T-helper 2 cell treated with Interferon-gamma antibody and Interleukin-4, amounts not matched to agents 5 μg/mL and 100 μg/mL, for 36 hours (primary cell): Measurements from ENCODE around the gene RGL1.

Experiments
- DNase-seq: peaks from one replicate; pipeline ENCODE4 v3.0.0; 2021; ENCODE audit warnings: low spot score
- H3K27ac Mint-ChIP-seq: one replicate; pipeline ENCODE4 v1.8.0; 2021; ENCODE audit warnings: mild to moderate bottlenecking, mixed read lengths
- H3K27me3 Mint-ChIP-seq: one replicate; pipeline ENCODE4 v1.8.0; 2021; ENCODE audit warnings: low read depth, mixed read lengths
- H3K36me3 Mint-ChIP-seq: one replicate; pipeline ENCODE4 v1.8.0; 2021; ENCODE audit warnings: low read depth, mixed read lengths
- H3K4me1 Mint-ChIP-seq: one replicate; pipeline ENCODE4 v1.8.0; 2021; ENCODE audit warnings: low read depth, mixed read lengths
- H3K4me3 Mint-ChIP-seq: one replicate; pipeline ENCODE4 v1.8.0; 2022; ENCODE audit warnings: mild to moderate bottlenecking, moderate library complexity, mixed read lengths
- H3K9me3 Mint-ChIP-seq: one replicate; pipeline ENCODE4 v1.8.0; 2021; ENCODE audit warnings: mixed read lengths

The RGL1 gene

DNA sequence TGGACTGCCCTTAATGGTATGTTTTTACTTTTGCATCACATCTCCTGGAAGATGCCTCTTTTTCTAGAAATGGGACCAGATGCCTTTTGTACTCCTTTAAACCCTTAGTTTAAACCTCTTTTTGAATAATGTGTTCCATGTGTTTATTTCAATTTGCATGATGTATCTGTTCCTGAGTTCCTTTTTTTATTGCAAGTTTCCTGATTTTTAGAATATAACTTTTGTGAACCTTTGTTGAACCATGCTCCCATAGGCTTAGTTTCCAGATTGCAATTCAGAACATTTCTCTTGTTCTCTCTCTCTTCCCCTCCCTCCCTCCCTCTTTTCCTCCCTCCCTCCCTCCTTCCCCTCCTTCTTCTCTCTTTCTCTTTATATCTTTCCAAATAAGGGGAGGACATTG is 81.9 kb downstream of the RGL1 start:
- no peaks in the 10 kb centered on the region for H3K9me3 Mint-ChIP-seq
- peaks cover 31% of the 10 kb centered on the region for H3K4me1 Mint-ChIP-seq
- DNase-seq = no peak
- H3K4me3 Mint-ChIP-seq = no peak overlapping the region
- H3K27ac Mint-ChIP-seq = no peak overlapping the region
- peaks cover 5% of the 10 kb centered on the region for H3K36me3 Mint-ChIP-seq
- no peaks in the 10 kb centered on the region for H3K27me3 Mint-ChIP-seq

DNA sequence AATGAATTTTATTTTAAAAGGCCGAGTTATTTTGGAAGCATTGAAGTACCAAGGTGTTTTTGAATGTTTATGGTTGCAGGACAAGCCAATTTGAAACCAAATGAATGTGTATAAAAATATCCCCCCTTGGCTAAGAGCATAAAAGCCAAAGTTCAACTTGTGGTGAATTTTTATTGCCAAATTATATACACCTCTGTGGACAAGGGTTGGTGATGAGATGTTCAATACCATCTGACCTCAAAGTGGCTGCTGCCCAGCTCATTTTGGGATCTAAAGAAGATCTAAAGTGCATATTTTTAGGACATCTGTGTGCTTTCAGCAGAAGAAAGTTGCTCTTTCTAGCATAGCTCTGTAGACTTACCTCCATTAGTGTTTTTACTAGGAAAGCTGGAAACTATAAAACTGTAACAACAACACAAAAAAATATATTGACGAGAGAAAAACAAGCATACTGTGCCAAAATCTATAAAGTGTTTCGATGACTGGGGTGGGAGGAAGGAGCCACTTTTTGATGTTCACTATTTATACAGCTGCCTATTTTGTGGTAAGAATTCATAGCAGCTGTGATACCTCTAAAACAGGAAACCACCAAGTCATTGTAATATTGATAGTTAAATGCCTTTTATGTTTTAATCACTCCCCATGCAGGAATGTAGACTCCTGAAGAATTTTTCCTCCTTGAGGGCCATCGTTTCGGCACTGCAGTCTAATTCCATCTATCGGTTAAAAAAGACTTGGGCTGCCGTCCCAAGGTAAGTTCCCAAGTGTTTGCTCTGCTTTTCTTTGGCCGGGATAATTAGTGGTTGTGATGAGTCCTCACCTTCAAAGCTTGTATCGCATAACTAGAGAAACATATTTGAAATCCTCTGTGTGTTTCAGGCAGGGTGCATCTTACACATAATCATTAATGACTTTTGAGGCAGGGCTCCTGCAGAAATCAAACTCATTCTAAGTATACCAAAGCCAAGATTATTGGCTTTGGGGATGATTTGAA is 83.2 kb downstream of the RGL1 start:
- H3K27me3 Mint-ChIP-seq = no peaks in the 10 kb centered on the region
- H3K4me3 Mint-ChIP-seq = peak overlapping the region; percentile 52
- H3K9me3 Mint-ChIP-seq = no peaks in the 10 kb centered on the region
- peak overlapping the region; percentile 47 for H3K27ac Mint-ChIP-seq
- peaks cover 31% of the 10 kb centered on the region for H3K4me1 Mint-ChIP-seq
- peaks cover 5% of the 10 kb centered on the region for H3K36me3 Mint-ChIP-seq
- no peak for DNase-seq

DNA sequence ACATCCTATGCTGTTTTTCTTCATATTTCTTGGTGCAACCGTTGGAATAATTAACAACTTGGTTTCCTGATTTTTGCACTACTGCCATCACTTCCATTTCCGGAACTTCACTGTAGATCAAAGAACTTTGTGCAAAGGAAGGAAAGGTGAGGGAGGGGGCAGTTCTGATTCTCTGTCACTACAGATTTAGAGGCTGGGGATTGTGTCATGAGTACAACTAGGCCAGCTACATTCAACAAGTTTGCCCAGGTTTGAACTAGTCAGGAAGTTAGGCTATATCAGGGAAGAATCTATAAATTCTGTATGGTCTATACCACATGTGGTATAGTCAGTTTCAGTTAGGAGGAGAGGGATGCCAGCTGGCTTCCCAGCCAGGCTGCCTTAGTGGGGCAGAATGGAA is 84.2 kb downstream of the RGL1 start:
- Mint-ChIP-seq H3K27ac (no peak overlapping the region), H3K9me3 (no peaks in the 10 kb centered on the region), H3K27me3 (no peaks in the 10 kb centered on the region), H3K4me1 (peaks cover 31% of the 10 kb centered on the region), H3K4me3 (peak overlapping the region; percentile 52), H3K36me3 (peaks cover 5% of the 10 kb centered on the region)
- no peak for DNase-seq

DNA sequence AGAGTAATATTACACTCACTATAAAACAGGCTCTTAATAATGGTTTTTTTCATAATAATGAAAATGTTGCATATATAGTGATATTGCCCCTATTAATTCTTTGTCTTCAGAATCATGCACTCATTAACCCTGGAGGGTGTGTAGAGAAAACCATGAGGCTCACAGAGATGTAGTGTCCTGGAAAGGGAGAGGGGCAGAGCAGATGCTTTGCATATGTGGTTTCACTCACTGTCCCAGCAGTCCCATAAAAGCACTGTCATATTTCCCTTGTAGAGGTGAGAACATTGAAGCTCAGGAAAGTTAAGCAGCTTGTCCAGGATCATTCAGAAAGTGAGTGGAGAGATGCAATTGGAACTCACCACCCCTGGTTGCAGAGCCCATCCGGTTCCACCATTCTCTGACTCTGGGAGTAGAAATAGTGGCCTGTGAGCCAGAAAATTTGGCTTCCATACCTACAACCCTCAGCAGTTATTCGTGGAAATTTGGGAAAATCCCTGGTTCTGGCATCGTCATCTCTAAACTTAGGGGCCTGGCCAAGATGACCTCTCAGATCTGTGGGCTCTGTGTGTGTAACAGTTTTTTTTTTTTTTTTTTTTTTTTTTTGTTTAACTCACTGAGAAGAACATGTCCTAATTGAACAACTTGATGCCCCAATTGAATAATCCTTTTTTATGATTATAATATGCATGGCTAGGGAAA is 86.4 kb downstream of the RGL1 start:
- Mint-ChIP-seq H3K36me3 (peaks cover 1% of the 10 kb centered on the region), H3K9me3 (no peaks in the 10 kb centered on the region), H3K4me1 (peaks cover 31% of the 10 kb centered on the region), H3K27me3 (no peaks in the 10 kb centered on the region), H3K4me3 (no peak overlapping the region), H3K27ac (no peak overlapping the region)
- no peak for DNase-seq

DNA sequence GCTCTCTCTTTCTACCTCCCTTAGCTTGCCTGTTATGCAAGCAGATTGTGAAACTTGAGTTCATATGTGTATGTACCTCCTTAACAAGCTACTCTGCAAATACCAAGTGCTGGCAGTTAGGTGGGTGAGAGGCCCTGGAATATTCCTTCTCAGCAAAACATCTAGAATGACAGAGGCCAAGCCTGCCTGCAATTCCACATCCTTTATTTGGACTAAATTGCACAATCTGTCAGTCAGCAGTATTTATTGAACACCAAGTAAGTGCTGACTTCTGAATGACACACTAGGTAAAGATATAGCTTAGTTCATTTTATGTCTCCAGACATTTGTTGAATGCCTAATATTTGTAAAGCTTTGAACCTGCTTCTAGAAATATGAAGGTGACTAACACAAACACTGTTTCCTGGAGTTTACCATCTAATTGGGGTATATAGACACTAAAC is 87.5 kb downstream of the RGL1 start:
- Mint-ChIP-seq H3K27ac (no peak overlapping the region), H3K4me3 (no peak overlapping the region), H3K36me3 (peaks cover 1% of the 10 kb centered on the region), H3K4me1 (peaks cover 34% of the 10 kb centered on the region), H3K9me3 (no peaks in the 10 kb centered on the region), H3K27me3 (no peaks in the 10 kb centered on the region)
- no peak for DNase-seq

DNA sequence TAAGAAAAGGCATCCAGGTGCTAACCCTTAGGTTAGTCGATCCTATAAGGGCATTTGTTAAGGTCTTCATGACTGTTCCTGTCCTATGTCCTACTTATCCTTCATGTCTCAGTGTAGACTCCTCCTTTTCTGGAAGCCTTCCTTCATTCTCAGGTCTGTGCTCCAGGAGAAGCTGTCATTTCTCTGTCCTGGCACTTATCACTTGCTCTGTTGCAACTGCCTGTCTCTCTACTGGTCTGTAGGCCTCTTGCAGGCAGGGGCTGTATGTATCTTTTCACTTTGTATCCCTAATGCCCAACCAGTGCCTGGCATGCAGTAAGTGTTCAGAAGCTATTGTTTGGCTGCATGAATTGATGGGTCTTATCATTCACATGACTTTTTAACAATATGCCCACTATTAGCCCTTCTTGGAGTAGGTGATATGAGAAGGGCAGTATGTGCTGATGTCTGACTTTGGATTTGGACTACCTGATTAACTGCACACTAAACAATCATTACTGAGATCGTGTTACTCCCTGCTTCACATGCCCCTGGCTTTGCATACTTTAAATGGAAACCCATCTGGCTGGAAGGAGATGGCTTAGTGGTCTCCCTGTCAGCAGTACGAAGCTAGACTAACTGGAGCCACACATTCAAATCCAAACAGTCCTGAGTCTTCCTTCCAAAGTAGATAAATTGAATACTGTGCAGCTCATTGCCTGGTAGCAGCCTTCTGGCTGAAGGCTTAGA is 88.8 kb downstream of the RGL1 start:
- peaks cover 21% of the 10 kb centered on the region for H3K4me1 Mint-ChIP-seq
- no peaks in the 10 kb centered on the region for H3K9me3 Mint-ChIP-seq
- no peak overlapping the region for H3K4me3 Mint-ChIP-seq
- DNase-seq = no peak
- H3K27me3 Mint-ChIP-seq = no peaks in the 10 kb centered on the region
- H3K36me3 Mint-ChIP-seq = peaks cover 1% of the 10 kb centered on the region
- H3K27ac Mint-ChIP-seq = no peak overlapping the region

DNA sequence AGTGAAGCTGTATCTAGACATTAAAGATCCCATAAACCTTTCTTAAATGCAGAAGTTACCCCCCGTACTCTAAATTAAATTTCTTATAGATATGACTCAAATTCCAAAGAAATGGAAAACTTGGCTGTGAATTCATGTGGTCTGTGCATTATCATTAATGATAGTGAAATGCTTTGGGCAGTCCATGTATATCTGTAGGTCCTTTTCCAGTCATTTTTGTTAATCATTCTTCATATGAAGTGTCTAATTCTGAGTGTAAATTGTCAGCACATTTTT is 89.3 kb downstream of the RGL1 start:
- H3K27ac Mint-ChIP-seq = no peak overlapping the region
- H3K4me1 Mint-ChIP-seq = peaks cover 16% of the 10 kb centered on the region
- no peaks in the 10 kb centered on the region for H3K27me3 Mint-ChIP-seq
- no peak overlapping the region for H3K4me3 Mint-ChIP-seq
- peaks cover 1% of the 10 kb centered on the region for H3K36me3 Mint-ChIP-seq
- H3K9me3 Mint-ChIP-seq = no peaks in the 10 kb centered on the region
- no peak for DNase-seq

DNA sequence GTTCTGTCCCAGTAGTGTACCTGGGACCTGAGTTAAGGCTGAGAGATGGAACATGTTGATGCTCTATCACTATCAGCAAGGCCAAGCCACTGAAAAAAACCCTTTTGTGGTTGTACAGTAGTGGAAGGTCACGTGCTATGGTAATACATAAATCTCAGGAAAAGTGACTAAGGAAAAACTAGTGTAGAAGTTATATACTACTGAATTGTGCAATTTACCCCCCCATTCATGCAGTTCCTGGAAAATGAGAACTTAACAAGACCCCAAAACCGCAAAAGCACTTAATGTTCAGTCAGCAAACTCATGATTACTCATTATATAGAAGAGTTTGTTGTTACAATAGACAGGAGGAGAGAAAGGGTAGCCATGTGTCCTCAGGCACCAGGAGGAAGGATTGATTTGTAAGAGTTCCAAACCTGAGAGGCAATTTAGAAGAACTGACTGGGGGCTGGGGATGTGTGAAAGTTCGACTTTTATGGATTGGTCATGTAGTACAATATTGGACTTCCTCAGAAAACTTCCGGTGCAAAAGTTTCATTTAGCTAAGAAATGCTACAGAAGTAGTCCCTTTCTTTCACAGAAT is 91.6 kb downstream of the RGL1 start:
- peaks cover 11% of the 10 kb centered on the region for H3K4me1 Mint-ChIP-seq
- H3K27me3 Mint-ChIP-seq = no peaks in the 10 kb centered on the region
- peaks cover 4% of the 10 kb centered on the region for H3K36me3 Mint-ChIP-seq
- DNase-seq = no peak
- no peaks in the 10 kb centered on the region for H3K9me3 Mint-ChIP-seq
- no peak overlapping the region for H3K4me3 Mint-ChIP-seq
- no peak overlapping the region for H3K27ac Mint-ChIP-seq

DNA sequence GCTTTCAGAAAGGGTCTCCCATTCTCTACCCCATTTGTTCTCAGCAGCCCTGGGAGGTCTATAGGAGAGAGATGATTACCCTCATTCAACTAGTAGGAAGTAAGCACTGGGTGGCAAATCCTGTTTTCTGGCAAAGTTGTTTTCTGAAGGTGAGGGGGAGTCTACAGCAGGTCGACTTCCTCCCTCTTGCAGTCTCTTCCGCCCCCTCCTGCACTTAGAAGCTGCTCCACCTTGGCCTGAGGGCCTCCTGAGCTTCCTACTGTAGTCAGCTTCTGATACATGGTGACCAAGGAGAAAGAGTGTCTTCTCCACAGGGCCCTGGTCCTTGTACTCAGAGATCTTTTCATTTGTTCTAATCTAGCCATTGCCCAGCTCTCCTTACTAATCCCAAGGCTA is 93.1 kb downstream of the RGL1 start:
- no peak overlapping the region for H3K27ac Mint-ChIP-seq
- peaks cover 13% of the 10 kb centered on the region for H3K4me1 Mint-ChIP-seq
- peaks cover 5% of the 10 kb centered on the region for H3K36me3 Mint-ChIP-seq
- H3K27me3 Mint-ChIP-seq = no peaks in the 10 kb centered on the region
- DNase-seq = no peak
- H3K4me3 Mint-ChIP-seq = no peak overlapping the region
- no peaks in the 10 kb centered on the region for H3K9me3 Mint-ChIP-seq

DNA sequence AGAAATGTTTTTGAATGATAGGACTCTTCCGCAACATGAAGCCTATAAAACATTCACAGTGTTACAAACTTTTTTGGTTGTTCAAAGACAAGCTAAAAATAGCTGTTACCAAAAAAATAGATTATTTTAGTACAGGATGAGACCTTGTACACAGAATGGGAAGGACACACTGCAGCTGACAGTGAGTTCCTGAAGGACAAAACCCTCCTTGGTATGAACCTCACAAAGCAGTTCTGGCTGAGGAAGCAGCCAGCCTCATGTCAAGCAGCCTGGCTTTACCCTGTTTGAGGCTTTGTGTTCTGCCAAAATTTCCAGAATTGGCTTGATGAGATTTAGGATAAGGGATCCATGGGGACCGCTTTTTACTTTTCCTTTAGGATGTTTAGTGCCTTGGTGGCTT is 93.7 kb downstream of the RGL1 start:
- H3K27me3 Mint-ChIP-seq = no peaks in the 10 kb centered on the region
- no peak overlapping the region for H3K4me3 Mint-ChIP-seq
- H3K27ac Mint-ChIP-seq = no peak overlapping the region
- H3K9me3 Mint-ChIP-seq = no peaks in the 10 kb centered on the region
- peaks cover 13% of the 10 kb centered on the region for H3K4me1 Mint-ChIP-seq
- peaks cover 5% of the 10 kb centered on the region for H3K36me3 Mint-ChIP-seq
- DNase-seq = no peak

DNA sequence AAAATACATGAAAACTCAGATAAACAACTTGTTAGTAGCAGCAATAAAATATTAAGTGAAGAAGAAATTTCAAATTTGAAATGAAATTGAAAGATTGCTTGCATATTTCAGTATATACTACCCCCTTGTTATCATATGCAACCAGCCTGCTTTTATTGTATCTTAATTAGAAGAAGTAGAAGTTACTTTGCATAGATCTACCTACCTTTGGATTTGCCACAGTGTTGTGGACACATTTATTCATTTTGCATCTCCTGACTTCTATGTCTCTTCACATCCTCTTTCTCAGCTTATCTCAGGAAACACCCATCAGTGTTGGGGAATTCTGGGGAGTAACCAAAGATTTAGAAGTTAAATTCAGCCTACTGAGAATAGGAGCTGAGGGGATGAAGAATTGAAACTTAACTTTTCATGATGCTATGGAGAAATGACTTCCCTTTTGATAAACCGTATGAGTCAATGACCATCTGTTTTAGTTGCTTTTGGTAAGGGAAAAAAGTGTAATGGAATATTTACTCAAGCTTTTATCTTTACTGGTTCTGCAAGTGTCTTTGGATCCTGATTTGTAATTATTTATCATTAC is 96.9 kb downstream of the RGL1 start:
- no peak overlapping the region for H3K27ac Mint-ChIP-seq

DNA sequence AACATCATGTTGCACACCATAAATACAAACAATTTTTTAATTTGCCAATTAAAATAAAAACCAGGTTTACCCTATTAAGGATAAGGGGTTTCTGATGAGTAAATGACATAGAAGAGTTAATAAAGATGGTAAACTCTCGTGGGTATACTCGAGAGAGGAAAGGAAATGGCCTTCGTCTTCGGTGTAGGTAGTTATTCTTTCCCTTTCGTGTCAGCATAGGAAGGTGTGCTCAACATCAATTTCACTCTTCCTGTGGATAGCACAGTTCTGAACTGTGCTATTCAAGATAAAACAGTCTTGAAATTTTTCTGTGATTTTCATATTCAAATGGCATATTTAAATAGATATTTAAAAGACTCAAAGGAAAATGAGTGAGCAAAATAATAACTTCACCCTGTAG is 98.2 kb downstream of the RGL1 start:
- Mint-ChIP-seq H3K27me3 (no peaks in the 10 kb centered on the region), H3K27ac (no peak overlapping the region), H3K36me3 (peaks cover 4% of the 10 kb centered on the region), H3K9me3 (no peaks in the 10 kb centered on the region), H3K4me1 (peaks cover 9% of the 10 kb centered on the region), H3K4me3 (no peak overlapping the region)
- no peak for DNase-seq

More for the DNA sequence above, 96.9 kb downstream of the RGL1 start:
- Mint-ChIP-seq H3K4me1 (peaks cover 12% of the 10 kb centered on the region), H3K36me3 (peaks cover 4% of the 10 kb centered on the region), H3K9me3 (no peaks in the 10 kb centered on the region), H3K27me3 (no peaks in the 10 kb centered on the region), H3K4me3 (no peak overlapping the region)
- no peak for DNase-seq

DNA sequence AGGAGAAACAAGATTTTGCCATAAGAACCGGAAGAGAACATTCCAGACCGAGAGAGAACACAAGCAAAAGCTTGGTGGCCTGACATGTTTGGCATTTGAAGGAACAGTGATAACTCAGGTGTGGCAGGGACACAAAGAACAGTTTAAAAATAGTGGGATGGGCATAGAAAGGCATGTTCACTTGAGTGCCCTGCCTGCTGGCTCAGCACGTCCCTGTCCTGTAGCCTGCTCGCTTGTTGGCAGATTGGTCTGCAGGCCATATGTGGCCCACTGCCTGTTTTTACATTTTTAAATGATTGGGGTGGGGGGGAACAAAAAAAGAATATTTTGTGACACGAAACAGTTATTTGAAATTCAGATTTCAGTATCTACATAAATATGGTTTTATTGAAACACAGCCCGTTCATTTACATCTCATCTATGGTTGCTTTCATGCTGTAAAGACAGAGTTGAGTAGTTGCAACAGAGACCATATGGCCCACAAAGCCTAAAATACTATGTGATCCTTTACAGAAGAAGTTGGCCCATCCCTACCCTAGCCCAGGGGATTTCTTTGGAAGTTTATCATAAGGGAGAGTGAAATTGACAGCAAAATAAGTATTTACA is 100.7 kb downstream of the RGL1 start:
- H3K27me3 Mint-ChIP-seq = no peaks in the 10 kb centered on the region
- H3K36me3 Mint-ChIP-seq = peaks cover 3% of the 10 kb centered on the region
- H3K9me3 Mint-ChIP-seq = no peaks in the 10 kb centered on the region
- no peak overlapping the region for H3K27ac Mint-ChIP-seq
- no peak for DNase-seq
- peaks cover 13% of the 10 kb centered on the region for H3K4me1 Mint-ChIP-seq
- H3K4me3 Mint-ChIP-seq = no peak overlapping the region
